ENCODE measurements around the gene ZNF528.

Gene ZNF528

DNA sequence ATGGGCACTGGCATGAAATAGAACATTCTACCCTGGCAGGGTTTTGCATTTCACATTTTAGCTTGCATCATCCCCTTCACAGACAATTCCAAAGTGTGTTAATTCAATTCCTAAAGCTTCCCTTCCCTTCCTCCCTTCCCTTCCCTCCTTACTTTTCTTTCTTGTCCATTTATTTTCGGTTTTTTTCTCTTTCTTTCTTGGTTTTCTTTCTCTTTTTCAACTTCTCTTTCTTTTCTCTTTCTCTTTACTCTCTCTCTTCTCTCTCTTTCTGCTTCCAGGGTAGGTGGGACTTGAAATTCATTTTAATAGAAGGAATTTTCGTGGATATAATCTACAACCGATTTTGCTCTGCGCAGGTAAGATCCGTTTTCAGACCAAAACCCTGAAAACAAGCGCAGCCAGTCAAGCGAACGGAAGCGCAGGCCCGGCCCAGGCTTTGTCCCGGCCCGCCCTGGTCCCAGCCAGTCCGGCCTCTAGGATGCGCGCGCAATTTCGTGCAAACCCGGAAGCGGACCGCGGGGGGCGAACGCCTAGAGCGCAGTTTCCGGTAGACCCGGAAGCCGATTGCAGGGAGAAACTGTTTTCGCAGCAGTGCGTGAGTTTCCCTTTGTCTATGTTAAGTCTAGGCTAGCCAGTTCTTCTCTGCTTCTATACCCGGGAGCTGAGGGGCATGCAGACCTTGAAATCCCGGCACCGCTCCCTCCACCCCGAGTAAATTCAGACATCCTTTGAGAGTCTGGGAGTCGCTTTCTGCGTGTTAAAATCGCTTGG is at the start of gene ZNF528:
ZNF528 (plus strand) TSS at position 540 of the 771 bp plus-strand sequence. CDS start 4,165 bp downstream, outside the sequence.
- peak; percentile 79 for DNase-seq (ENCODE audit: low spot score)

DNA sequence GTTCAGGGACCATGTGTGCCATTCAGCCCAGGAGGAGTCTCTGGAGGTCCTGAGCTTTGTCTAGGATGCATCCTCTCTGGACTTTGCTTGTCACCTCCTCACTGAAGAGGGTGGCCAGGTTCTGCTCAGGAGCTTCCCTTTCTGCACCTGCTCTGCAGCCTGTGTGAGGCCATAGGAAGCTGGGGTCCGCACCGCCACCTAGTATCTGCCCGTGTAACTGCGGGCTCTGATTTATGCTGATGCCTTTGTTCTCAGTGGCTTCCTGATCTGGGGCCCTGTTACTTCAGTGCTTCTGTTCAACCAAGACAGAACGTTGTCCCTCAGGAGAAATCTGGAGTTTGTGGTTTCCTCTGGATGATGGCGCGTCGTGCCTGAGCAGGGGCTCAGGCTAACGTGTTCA is 46.1 kb upstream of the ZNF528 start:
- DNase-seq (ENCODE audit: low spot score) = no peak

DNA sequence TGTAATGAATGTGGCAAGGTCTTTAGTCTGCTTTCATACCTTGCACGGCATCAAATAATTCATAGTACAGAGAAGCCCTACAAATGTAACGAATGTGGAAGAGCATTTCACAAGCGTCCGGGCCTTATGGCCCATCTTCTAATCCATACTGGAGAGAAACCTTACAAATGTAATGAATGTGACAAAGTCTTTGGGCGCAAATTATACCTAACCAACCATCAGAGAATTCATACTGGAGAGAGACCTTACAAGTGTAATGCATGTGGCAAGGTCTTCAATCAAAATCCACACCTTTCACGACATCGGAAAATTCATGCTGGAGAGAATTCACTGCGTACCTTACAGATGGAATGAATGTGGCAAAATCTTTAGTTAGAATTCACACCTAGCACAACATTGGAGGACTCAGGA is 31.2 kb upstream of the ZNF528 start:
- DNase-seq (ENCODE audit: low spot score) = no peak

DNA sequence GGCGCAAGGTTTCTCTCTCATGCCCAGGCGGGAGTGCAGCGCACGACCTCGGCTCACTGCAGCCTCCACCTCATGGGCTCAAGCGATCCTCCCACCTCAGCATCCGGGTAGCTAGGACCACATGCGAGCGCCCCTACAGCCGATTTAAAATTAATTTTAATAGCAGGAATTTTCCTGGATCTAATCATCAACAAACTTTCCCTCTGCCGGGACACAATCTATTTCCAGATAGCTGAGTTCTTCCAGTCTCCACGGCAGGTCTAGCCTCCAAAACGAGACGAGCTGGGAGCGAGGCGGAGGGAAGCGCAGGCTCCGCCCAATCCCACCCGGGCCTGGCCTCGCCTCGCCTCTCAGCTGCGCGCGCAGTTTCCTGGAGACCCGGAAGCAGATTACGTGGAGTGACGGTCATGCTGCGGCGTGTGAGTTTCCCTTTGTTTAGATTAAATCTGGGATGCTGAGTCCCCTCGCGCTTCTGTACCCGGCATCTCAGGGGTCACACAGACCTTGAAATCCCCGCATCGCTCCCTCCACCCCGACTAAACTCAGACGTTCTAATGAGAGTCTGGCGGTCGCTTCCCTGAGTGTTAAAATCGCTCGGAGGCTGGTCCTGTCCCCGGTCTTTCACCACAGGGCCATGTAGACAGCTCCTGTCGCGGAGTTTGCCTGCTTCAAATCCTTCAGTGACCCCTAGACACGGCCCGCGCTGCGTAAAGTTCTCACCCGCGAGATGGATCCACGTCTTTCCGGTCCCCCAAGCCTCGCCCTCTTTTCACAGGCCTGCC is 27.9 kb upstream of the ZNF528 start, which contains the start of gene ZNF880:
ZNF880 (plus strand) TSS at position 365 of the 782 bp plus-strand sequence; CDS start at position 408, 43 bp downstream.
- DNase-seq (ENCODE audit: low spot score) = peak; percentile 73

DNA sequence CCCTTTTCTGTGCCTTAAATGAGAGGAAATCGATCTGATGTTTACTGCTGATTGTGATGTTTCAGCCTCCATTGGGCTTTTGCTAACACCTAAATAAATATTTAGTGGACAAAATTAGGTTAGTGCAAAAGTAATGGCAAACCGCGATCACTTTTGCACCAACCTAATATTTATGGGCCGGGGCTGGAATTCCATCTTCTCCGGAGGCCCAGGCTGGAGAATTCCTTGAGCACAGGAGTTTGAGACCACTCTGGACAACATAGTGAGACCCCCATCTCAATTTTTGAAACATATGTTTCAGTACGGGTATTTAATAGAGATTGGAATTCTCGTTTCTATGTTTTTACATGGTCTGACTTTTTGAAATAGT is 27.3 kb upstream of the ZNF528 start:
- no peak for DNase-seq (ENCODE audit: low spot score)

DNA sequence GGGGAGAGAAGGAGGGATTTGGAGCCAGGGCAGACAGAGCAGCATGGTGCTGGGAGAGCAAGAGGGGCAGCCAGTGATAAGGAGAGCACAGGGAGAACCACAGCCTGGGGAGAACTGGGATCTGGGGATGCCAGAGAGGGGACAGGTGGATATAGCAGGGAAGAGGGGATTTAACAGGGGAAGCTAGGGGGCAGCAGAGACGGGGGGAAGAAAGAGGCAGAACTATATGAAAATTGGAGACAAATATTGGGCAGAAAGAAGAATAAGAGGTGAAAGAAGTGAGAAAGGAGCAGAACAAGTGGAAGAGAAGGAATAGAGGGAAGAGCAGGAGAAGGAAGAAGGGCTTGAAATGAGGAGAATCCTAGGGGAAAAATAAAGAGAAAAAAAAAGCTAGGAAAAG is 6.5 kb upstream of the ZNF528 start:
- DNase-seq (ENCODE audit: low spot score) = no peak

DNA sequence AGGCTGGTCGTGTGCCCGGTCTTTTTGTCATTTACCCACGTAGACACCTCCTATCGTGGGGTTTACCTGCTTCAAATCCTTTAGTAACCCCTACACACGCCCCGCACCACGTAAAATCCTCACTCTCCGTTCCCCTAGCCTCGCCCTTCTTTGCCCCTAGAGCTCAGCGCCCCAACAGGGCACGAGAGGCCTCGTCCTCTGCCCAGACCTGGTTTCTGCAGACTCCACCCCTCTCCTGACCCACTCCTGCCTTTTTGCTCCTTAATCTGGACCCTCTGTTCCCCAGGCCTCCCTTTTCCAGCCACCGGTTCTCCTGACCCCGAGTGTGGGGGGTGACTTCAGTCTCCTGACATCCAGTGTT is 412 bp downstream of the ZNF528 start:
- DNase-seq (ENCODE audit: low spot score) = no peak

DNA sequence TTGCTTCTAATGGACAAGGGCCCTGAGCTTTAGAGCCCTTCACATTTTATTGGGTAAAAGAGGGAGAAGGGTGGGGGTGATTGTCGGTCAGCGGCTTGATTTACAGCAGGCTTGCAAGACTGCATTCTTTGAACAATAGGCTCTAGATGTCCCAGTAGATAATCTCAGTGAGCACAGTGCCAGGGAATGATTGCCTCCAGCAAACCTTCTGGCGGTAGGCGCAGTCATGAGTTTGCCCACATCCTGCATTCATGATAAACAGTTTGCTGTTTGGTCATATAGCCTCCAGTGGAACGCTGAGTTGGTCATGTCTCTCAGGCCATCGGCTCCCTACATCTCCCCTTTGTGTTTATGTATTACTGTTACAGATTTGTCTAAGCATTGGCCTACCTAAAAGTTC is 12.6 kb downstream of the ZNF528 start:
- no peak for DNase-seq (ENCODE audit: low spot score)

DNA sequence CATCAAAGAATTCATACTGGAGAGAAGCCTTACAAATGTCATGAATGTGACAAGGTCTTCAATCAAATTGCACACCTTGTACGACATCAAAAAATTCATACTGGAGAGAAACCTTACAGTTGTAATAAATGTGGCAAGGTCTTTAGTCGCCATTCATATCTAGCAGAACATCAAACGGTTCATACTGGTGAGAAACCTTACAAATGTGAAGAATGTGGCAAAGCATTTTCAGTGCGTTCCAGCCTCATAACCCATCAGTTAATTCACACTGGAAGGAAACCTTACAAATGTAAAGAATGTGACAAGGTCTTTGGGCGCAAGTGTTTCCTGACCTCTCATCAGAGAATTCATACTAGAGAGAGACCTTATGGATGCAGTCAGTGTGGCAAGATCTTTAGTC is 18.1 kb downstream of the ZNF528 start:
- no peak for DNase-seq (ENCODE audit: low spot score)

DNA sequence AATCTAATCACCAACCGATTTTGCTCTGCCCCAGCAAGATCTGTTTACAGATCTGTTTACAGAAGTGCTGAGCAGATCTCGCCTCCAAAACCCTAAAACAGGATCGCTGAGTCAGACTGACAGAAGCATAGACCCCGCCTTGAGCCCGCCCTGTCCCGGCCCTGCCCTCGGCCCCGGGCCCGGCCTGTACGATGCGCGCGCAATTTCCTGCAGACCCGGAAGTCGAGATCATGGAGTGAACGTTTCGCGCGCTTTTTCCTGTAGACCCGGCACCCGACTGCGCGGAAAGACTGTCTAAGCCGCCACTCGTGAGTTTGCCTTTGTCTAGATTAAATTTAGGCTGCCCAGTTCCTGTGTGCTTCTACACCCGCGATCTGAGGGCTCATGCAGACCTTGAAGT is 31.3 kb downstream of the ZNF528 start, which contains the start of gene ZNF534:
ZNF534 (plus strand) TSS at position 212 of the 400 bp plus-strand sequence. CDS start 2,327 bp downstream, outside the sequence.
- no peak for DNase-seq (ENCODE audit: low spot score)

DNA sequence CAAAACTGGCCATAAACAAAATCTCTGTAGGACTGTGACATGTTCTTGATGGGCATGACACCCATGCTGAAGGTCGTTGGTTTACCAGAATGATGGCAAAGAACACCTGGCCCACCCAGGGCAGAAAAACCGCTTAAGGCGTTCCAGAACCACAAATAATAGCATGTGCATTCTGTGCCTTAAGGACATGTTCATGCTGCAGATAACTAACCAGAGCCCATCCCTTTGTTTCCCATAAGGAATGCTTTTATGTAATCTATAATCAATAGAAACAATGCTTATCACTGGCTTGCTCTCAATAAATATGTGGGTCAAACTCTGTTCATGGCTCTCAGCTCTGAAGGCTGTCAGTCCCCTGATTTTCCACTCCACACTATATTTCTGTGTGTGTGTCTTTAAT is 44.5 kb downstream of the ZNF528 start:
- DNase-seq (ENCODE audit: low spot score) = no peak

DNA sequence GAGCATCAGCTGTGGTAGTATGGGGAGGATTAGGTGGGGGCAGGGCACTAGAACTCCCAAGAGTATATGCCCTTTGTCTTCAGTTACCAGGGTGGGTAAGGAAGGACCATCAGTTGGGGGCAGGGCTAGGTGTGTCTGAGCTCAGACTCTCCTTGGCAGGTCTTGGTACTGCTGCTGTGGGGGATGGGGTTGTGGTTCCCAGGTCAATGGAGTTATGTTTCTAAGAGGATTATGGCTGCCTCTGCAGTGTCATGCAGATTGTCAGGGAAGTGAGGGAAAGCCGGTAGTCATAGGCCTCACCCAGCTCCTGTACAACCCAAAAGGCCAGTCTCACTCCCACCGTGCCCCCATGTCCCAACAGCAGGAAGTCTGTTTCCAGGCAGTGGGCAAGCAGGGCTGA is 46.9 kb downstream of the ZNF528 start:
- DNase-seq (ENCODE audit: low spot score) = no peak

DNA sequence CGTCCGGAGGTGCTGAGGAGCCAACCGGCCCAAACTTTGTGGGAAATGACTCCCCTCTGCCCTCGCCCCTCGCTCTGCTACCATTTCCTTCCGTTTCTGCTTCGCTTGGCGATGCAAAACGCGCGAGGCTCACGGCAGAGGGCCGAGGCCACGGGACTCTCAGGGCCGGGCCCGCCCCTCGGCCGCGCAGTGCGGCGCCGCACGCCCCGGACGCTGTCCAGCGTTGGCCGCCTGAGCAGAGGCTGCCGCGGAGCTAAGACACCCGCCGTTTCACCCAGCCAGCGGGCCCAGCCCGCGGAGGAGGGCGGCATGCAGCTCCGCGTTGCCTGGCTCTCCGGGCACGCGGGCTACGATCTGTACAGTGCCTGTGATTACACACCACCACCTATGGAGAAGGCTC is 53.6 kb downstream of the ZNF528 start:
- DNase-seq (ENCODE audit: low spot score) = no peak

DNA sequence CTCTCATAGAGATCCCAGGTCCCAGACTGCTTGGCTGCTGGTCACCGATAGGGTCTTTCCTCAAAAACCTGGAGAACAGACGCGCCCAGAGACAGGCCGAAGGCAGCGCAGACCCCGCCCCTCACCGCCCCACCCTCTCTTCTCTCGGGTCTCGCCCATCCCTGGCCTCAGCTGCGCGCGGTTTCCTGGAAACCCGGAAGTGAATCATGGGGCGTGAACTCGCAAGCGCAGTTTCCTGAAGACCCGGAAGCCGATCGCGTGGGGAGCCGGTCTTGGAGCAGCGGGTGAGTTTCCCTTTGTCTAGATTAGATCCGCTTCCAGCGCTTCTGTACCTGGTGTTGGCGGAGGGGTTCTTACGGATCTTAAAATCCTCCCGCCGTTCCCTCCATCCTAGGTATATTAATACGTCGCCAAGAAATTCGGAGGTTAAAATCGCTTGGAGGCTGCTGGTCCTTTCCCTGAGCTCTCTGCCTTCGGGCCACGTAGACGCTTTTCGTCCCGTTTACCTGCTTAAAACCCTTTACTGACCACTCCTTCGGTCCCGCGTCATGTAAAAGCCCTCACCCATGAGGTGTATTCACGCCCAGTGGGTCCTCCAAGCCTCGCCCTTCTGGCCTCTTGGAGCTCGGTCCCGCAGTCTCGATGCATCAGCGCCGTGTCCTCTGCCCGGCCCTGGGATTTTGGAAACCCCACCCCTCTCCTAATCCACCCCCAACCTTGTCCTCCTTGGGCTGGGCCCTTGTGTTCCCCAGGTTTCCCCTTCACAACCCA is 55.9 kb downstream of the ZNF528 start, which contains the start of gene ZNF578:
ZNF578 (plus strand) TSS at position 230 of the 771 bp plus-strand sequence. CDS start 48,293 bp downstream, outside the sequence.
- no peak for DNase-seq (ENCODE audit: low spot score)

DNA sequence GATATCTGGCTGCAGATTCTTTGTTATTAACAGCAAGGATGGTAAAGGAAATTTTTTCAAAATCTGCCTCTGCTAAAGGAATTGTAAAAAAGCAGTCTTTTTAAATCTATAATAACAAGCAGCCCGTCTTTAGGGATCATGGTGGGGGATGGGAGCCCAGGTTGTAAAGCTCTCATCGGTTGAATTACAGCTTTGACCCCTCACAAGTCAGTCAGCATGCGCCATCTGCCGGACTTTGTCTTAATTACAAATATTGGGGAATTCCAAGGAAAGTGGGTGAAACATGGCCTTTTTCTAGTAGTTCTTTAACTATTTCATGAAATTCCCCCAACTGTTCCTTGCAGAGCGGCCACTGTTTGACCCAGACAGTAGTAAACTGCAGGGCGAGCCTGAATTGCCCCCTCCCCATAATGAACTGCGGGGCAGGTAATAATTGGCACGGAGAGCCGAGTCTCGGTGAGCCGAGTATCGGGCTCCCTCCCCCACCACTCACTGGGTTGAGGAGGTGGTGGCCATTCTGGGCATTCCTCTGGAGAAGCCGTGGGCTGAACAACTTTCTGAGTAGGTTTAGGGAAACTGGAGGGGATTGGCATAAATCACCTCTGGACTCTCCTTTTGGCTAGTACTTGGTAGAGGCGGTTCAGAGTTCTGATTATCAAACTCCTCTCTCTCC is 67.3 kb downstream of the ZNF528 start:
- peak; percentile 23 for DNase-seq (ENCODE audit: low spot score)

Data from HuH-7.5 (cell line).